H9 (cell line): ENCODE measurements around the gene KRTAP1-5. TPM values are rescaled to one million over a fixed set of nuclear protein-coding genes. Genes with fewer than 3 reads are reported as not detected.

Source experiments
- DNase-seq: peaks from one replicate; pipeline ENCODE4 v3.0.0-alpha.2; 2017
- H2AFZ ChIP-seq: one replicate; pipeline ENCODE4 v1.6.1; 2013; ENCODE audit warnings: mild to moderate bottlenecking, low read length, control low read depth, moderate library complexity
- H2AK5ac ChIP-seq: 2 replicates; pipeline ENCODE4 v1.6.1; 2013; ENCODE audit warnings: low read length, control low read depth, mixed read lengths; ENCODE audit not compliant: insufficient read length
- H2BK120ac ChIP-seq: one replicate; pipeline ENCODE4 v1.6.1; 2013; ENCODE audit warnings: low read depth, mild to moderate bottlenecking, low read length, control low read depth, inconsistent platforms; ENCODE audit not compliant: poor library complexity, severe bottlenecking
- H2BK12ac ChIP-seq: 2 replicates; pipeline ENCODE4 v1.6.1; 2013; ENCODE audit warnings: low read length, control low read depth, mixed read lengths, low read depth; ENCODE audit not compliant: insufficient read length
- H2BK15ac ChIP-seq: 2 replicates; pipeline ENCODE4 v1.6.1; 2013; ENCODE audit warnings: low read depth, low read length, control low read depth
- H2BK20ac ChIP-seq: one replicate; pipeline ENCODE4 v1.6.1; 2013; ENCODE audit warnings: low read depth, mild to moderate bottlenecking, low read length, control low read depth, inconsistent platforms; ENCODE audit not compliant: poor library complexity, severe bottlenecking
- H2BK5ac ChIP-seq: 2 replicates; pipeline ENCODE4 v1.6.1; 2013; ENCODE audit warnings: low read length, control low read depth, mixed read lengths; ENCODE audit not compliant: insufficient read length
- H3K14ac ChIP-seq: 2 replicates; pipeline ENCODE4 v1.6.1; 2013; ENCODE audit warnings: low read length, control low read depth; ENCODE audit not compliant: insufficient read depth
- H3K18ac ChIP-seq: 2 replicates; pipeline ENCODE4 v1.6.1; 2013; ENCODE audit warnings: low read depth, mild to moderate bottlenecking, mixed read lengths, low read length, control low read depth; ENCODE audit not compliant: insufficient read length
- H3K23ac ChIP-seq: 2 replicates; pipeline ENCODE4 v1.6.1; 2013; ENCODE audit warnings: low read length, control low read depth, mixed read lengths, low read depth; ENCODE audit not compliant: insufficient read length
- H3K23me2 ChIP-seq: 2 replicates; pipeline ENCODE4 v1.6.1; 2013; ENCODE audit warnings: low read depth, mild to moderate bottlenecking, mixed read lengths, low read length, control low read depth; ENCODE audit not compliant: insufficient read length, poor library complexity, severe bottlenecking
- H3K27ac ChIP-seq: 2 replicates; pipeline ENCODE4 v1.5.1; 2013; ENCODE audit warnings: low read length, control low read depth, mixed read lengths, low read depth; ENCODE audit not compliant: insufficient read length
- H3K27me3 ChIP-seq: 2 replicates; pipeline ENCODE4 v1.6.1; 2013; ENCODE audit warnings: low read length, control low read depth, inconsistent platforms; ENCODE audit not compliant: insufficient read depth
- H3K4ac ChIP-seq: 2 replicates; pipeline ENCODE4 v1.6.1; 2013; ENCODE audit warnings: low read depth, mild to moderate bottlenecking, control low read depth, inconsistent platforms, low read length, moderate library complexity
- H3K4me1 ChIP-seq: 2 replicates; pipeline ENCODE4 v1.6.1; 2013; ENCODE audit warnings: low read length, control low read depth, inconsistent platforms; ENCODE audit not compliant: insufficient read depth
- H3K4me2 ChIP-seq: 2 replicates; pipeline ENCODE4 v1.6.1; 2013; ENCODE audit warnings: low read length, control low read depth, mixed read lengths; ENCODE audit not compliant: insufficient read length, insufficient read depth
- H3K56ac ChIP-seq: 2 replicates; pipeline ENCODE4 v1.6.1; 2013; ENCODE audit warnings: low read depth, mild to moderate bottlenecking, mixed read lengths, low read length, control low read depth; ENCODE audit not compliant: insufficient read length
- H3K79me1 ChIP-seq: 2 replicates; pipeline ENCODE4 v1.6.1; 2013; ENCODE audit warnings: low read depth, mild to moderate bottlenecking, moderate library complexity, low read length, control low read depth, inconsistent platforms; ENCODE audit not compliant: insufficient read depth, poor library complexity, severe bottlenecking
- H3K79me2 ChIP-seq: 2 replicates; pipeline ENCODE4 v1.6.1; 2013; ENCODE audit warnings: low read length, control low read depth, inconsistent platforms; ENCODE audit not compliant: insufficient read depth
- H3K9ac ChIP-seq: 2 replicates; pipeline ENCODE4 v1.6.1; 2013; ENCODE audit warnings: low read length, control low read depth, mixed read lengths; ENCODE audit not compliant: insufficient read length; ENCODE audit errors: extremely low read depth
- H3K9me3 ChIP-seq: one replicate; pipeline ENCODE4 v1.6.1; 2013; ENCODE audit warnings: low read depth, low read length, inconsistent platforms; ENCODE audit not compliant: control insufficient read depth
- H3T11ph ChIP-seq: one replicate; pipeline ENCODE4 v1.6.1; 2013; ENCODE audit warnings: mild to moderate bottlenecking, low read length, control low read depth, inconsistent platforms
- H4K20me1 ChIP-seq: one replicate; pipeline ENCODE4 v1.6.1; 2013; ENCODE audit not compliant: control insufficient read depth, insufficient read length, insufficient read depth
- H4K5ac ChIP-seq: 2 replicates; pipeline ENCODE4 v1.6.1; 2013; ENCODE audit warnings: low read depth, mild to moderate bottlenecking, mixed read lengths, low read length, control low read depth; ENCODE audit not compliant: insufficient read length
- H4K8ac ChIP-seq: replicated peaks from 2 replicates; pipeline ENCODE4 v1.6.1; 2013; ENCODE audit warnings: low read length, control low read depth, mixed read lengths, low read depth; ENCODE audit not compliant: insufficient read length
- H4K91ac ChIP-seq: 2 replicates; pipeline ENCODE4 v1.6.1; 2013; ENCODE audit warnings: low read depth, mild to moderate bottlenecking, moderate library complexity, mixed read lengths, low read length, control low read depth; ENCODE audit not compliant: insufficient read length
- H3K27ac Mint-ChIP-seq, 3 experiments: 2 replicates in 2 of 3; 3 replicates in 1 of 3; pipeline ENCODE4 v1.8.0; 2020 to 2021; ENCODE audit warnings: mixed read lengths in 3 of 3, mild to moderate bottlenecking in 1 of 3, moderate library complexity in 1 of 3
- H3K27me3 Mint-ChIP-seq: 2 replicates; pipeline ENCODE4 v1.8.0; 2021; ENCODE audit warnings: low read depth, mild to moderate bottlenecking, moderate library complexity, mixed read lengths
- H3K36me3 Mint-ChIP-seq, 3 experiments: 2 replicates in 2 of 3; 3 replicates in 1 of 3; pipeline ENCODE4 v1.8.0; 2020 to 2021; ENCODE audit warnings: low read depth in 3 of 3, mixed read lengths in 3 of 3; ENCODE audit not compliant: insufficient read depth in 1 of 3
- H3K4me1 Mint-ChIP-seq, 2 experiments: 2 replicates each; pipeline ENCODE4 v1.8.0; 2020; ENCODE audit warnings: mixed read lengths in 2 of 2
- H3K4me3 Mint-ChIP-seq, 2 experiments: 2 replicates in 1 of 2; 3 replicates in 1 of 2; pipeline ENCODE4 v1.8.0; 2020 to 2021; ENCODE audit warnings: mild to moderate bottlenecking in 2 of 2, mixed read lengths in 2 of 2, moderate library complexity in 1 of 2
- H3K9me3 Mint-ChIP-seq, 2 experiments: 2 replicates in 1 of 2; 3 replicates in 1 of 2; pipeline ENCODE4 v1.8.0; 2020; ENCODE audit warnings: mild to moderate bottlenecking in 2 of 2, mixed read lengths in 2 of 2, moderate library complexity in 1 of 2
- WGBS: extraction: QIAGEN DNeasy Blood & Tissue Kit; methylation state at CpG from one replicate; pipeline ENCODE4 v1.1.7; 2013; ENCODE audit warnings: missing lambda C conversion rate, low lambda C conversion rate, mixed read lengths; ENCODE audit not compliant: insufficient read length; ENCODE audit errors: extremely low coverage; 5-methylcytosine and 5-hydroxymethylcytosine counted together
- total RNA-seq: library from RNA; stranded (reverse); gene quantifications from 2 replicates; pipeline ENCODE4 v1.2.1, GENCODE V29; 2021
- TF ChIP-seq, protein P1 (sequence below): fragments of 200-600 bp; sonication (generic); conservative IDR thresholded peaks from 3 replicates; pipeline ENCODE4 v1.8.0; 2021; ENCODE audit warnings: antibody characterized with exemption, mild to moderate bottlenecking

Gene KRTAP1-5
- total RNA-seq, 1 experiment from 2014 or later: not detected

DNA sequence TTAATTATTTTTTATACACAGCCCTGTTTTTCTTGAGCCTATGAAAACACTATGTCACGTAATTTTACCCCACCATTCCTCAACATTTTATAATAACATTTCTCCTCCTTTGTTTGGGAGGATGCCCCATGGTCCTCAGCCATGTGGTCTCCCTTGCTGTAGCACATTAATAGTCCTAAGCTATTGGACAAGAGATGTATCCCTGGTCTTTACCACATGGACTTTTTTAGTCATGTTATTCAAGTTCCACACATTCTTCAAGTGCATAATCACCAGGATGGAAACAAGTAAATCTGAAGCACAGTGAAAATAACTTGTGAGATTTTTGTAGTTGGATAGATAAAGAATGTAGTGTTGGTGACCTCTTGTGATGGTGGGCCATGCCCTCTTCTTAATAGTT is 35.0 kb upstream of the KRTAP1-5 start:
- no peak overlapping the region for H2BK12ac ChIP-seq
- H3K9ac ChIP-seq: no peak overlapping the region
- peaks cover 4 to 13% of the 10 kb centered on the region in 2 experiments for H3K4me1 Mint-ChIP-seq
- no peak overlapping the region for H3K4me3 Mint-ChIP-seq
- H3K14ac ChIP-seq: no peak overlapping the region
- H2BK15ac ChIP-seq: no peak overlapping the region
- no peak overlapping the region for H3K27ac Mint-ChIP-seq
- no peaks in the 10 kb centered on the region for H3K79me2 ChIP-seq
- H3K36me3 Mint-ChIP-seq: no peaks in the 10 kb centered on the region; a peak in 1 of 7 replicates
- no peak overlapping the region for H4K91ac ChIP-seq
- no CpG with 5 or more reads among the region's 1 CpG for WGBS
- no peak overlapping the region for H3K18ac ChIP-seq
- H4K20me1 ChIP-seq: no peaks in the 10 kb centered on the region
- H3K27me3 ChIP-seq: no peaks in the 10 kb centered on the region
- no peak overlapping the region for H3K4me2 ChIP-seq
- H3K23ac ChIP-seq: no peak overlapping the region
- H3K9me3 ChIP-seq: no peaks in the 10 kb centered on the region
- no peak overlapping the region for H2BK5ac ChIP-seq
- TF ChIP-seq, protein P1, sequence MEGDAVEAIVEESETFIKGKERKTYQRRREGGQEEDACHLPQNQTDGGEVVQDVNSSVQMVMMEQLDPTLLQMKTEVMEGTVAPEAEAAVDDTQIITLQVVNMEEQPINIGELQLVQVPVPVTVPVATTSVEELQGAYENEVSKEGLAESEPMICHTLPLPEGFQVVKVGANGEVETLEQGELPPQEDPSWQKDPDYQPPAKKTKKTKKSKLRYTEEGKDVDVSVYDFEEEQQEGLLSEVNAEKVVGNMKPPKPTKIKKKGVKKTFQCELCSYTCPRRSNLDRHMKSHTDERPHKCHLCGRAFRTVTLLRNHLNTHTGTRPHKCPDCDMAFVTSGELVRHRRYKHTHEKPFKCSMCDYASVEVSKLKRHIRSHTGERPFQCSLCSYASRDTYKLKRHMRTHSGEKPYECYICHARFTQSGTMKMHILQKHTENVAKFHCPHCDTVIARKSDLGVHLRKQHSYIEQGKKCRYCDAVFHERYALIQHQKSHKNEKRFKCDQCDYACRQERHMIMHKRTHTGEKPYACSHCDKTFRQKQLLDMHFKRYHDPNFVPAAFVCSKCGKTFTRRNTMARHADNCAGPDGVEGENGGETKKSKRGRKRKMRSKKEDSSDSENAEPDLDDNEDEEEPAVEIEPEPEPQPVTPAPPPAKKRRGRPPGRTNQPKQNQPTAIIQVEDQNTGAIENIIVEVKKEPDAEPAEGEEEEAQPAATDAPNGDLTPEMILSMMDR: no peak
- no peak overlapping the region for H3K27ac ChIP-seq
- H4K5ac ChIP-seq: no peak overlapping the region
- no peak for DNase-seq
- H2AK5ac ChIP-seq: no peak overlapping the region
- no peak overlapping the region for H3K4ac ChIP-seq
- H3K79me1 ChIP-seq: no peaks in the 10 kb centered on the region
- no peak overlapping the region for H4K8ac ChIP-seq
- no peak overlapping the region for H2BK120ac ChIP-seq
- no peaks in the 10 kb centered on the region for H3K4me1 ChIP-seq
- no peak overlapping the region for H2AFZ ChIP-seq
- no peaks in the 10 kb centered on the region; a peak in 1 of 5 replicates for H3K9me3 Mint-ChIP-seq
- no peak overlapping the region for H3T11ph ChIP-seq
- H3K56ac ChIP-seq: no peak overlapping the region
- no peaks in the 10 kb centered on the region for H3K23me2 ChIP-seq
- H3K27me3 Mint-ChIP-seq: no peaks in the 10 kb centered on the region
- H2BK20ac ChIP-seq: no peak overlapping the region
